Fibroblast of villous mesenchyme (primary cell): Measurements from ENCODE around the gene PARP16. TPM values are rescaled to one million over a fixed set of nuclear protein-coding genes. Genes with fewer than 3 reads are reported as not detected.

Experiments
- DNase-seq: peaks from one replicate; pipeline ENCODE4 v3.0.0-alpha.2; 2010; ENCODE audit warnings: low read depth
- H3K4me3 ChIP-seq: 2 replicates; pipeline ENCODE4 v1.5.1; 2011; ENCODE audit warnings: low read depth, mild to moderate bottlenecking, low read length
- CTCF ChIP-seq: IDR thresholded peaks from 2 replicates; pipeline ENCODE4 v1.5.1; 2012; ENCODE audit warnings: low read depth, mild to moderate bottlenecking, low read length; ENCODE audit not compliant: insufficient read depth
- total RNA-seq: library from RNA; depleted of rRNA; stranded (reverse); fragments of >200 nt; gene quantifications from 2 replicates; pipeline ENCODE4 v1.2.3, GENCODE V29; 2012

PARP16 gene
- total RNA-seq, 1 donor, result 3.0 TPM

- no peak for DNase-seq
- TF ChIP-seq CTCF, result no peak
- no peak overlapping the region for H3K4me3 ChIP-seq
These were observed 45.1 kb upstream of the PARP16 start for GRCh38 chr15:65331811-65332210.

DNA sequence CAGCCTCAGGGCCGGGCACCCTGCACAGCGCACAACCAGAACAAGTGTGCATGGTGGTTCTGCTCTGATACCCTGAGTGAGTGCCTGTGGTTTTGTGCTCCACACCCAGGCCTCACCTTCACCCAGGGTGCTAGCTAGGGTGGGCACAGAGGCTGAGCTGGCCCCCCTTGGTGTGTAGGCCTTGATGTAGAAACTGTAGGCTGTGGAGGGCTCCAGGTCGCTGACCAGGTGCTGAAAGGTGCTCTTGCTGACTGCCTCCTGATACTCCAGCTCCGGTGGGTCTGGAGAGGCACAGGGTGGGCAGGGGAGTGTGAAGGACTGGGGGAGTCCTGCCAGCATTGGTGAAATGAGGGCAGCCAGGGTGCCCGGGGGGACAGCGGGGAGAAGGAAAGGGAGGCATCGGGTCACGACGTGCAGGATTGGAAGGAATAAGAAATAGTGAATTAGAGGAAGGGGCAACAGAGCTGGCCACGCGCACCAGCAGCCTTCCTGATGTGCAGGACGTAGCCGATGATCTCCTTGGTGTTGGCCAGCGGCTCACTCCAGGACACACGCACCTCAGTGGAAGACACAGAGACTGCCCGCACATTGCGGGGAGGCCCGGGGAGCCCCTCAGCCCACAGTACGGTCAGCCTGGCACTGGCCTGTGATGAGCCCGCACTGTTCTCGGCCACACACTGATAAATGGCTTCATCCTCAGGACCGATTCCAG lies 44.4 kb upstream of the PARP16 start:
- DNase-seq, result no peak
- no peak overlapping the region for H3K4me3 ChIP-seq
- no peak for TF ChIP-seq CTCF

GRCh38 chr15:65329984-65330735 lies 43.5 kb upstream of the PARP16 start:
- no peak for DNase-seq
- no peak overlapping the region for H3K4me3 ChIP-seq
- TF ChIP-seq CTCF, result no peak

- DNase-seq, result no peak
- no peak overlapping the region for H3K4me3 ChIP-seq
- TF ChIP-seq CTCF, result no peak
These were observed 42.8 kb upstream of the PARP16 start for GRCh38 chr15:65329288-65329983.

DNA sequence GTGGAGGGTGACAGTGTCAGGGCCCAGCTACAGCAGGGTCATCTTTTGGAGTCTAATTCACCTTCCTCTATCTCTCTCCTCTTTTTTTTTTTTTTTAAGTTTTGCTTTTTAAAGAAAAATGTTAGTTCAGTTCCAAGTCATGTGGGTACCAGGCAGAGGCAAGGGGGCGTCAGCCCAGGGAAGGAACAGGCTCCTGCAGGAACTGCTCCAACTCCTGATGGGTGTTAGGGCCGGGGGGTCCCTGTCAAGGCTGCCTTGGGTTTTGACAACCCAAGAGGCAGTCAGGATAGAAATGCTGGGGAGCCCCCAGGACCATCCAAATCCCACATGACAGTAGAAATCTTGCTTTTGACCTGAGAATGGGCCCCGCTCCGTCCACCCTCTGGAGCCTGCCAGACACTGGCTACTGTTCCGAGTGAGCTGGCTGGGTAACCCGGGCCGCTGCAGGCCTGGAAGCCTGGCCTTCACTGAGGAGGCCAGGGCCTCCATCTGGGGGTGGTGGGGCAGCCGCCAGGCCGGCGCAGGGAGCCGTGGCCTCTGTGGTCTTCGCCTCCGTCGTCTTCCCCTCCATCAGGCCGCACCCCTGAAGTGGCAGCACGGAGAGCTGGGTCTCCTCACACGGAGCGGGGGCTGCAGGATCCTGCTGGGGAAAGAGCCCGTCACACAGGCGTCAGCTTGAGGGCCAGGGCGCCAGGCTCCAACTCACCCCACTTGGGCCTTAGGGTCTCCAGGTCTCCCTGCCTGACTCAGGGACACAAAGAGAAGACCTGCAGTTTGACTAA lies 42.0 kb upstream of the PARP16 start:
- no peak for DNase-seq
- TF ChIP-seq CTCF, result no peak
- H3K4me3 ChIP-seq, result no peak overlapping the region

GRCh38 chr15:65327651-65328393 lies 41.1 kb upstream of the PARP16 start:
- DNase-seq, result no peak
- H3K4me3 ChIP-seq, result no peak overlapping the region
- TF ChIP-seq CTCF, result no peak
